Mucosa of descending colon (tissue), 3 donors: ENCODE measurements around the gene TSPAN31. TPM values are rescaled to one million over a fixed set of nuclear protein-coding genes. Genes with fewer than 3 reads are reported as not detected.
A peak's percentile ranks its signal among the peaks of the same experiment; 100 is the strongest.

Experiments used
- ATAC-seq: fragments of 200-7000 bp; cut with Tn5 transposase; one replicate; pipeline ENCODE4 v1.9.1; 2020; ENCODE audit warnings: mild to moderate bottlenecking, moderate library complexity
- DNase-seq, 3 donors: peaks; one replicate each; pipeline ENCODE4 v3.0.0-alpha.2; 2020
- H3K36me3 ChIP-seq: fragments of 200-600 bp; one replicate; pipeline ENCODE4 v1.8.0; 2021; ENCODE audit warnings: low read depth, mild to moderate bottlenecking
- H3K4me1 ChIP-seq: fragments of 200-600 bp; one replicate; pipeline ENCODE4 v1.8.0; 2021; ENCODE audit warnings: low read depth, mild to moderate bottlenecking
- H3K4me3 ChIP-seq: fragments of 200-600 bp; one replicate; pipeline ENCODE4 v1.8.0; 2021; ENCODE audit warnings: mild to moderate bottlenecking
- H3K9me3 ChIP-seq: fragments of 200-600 bp; one replicate; pipeline ENCODE4 v1.8.0; 2021; ENCODE audit warnings: mild to moderate bottlenecking
- intact Hi-C, 2 donors: fragments of 100-400 bp; cut with DNase I in 1 of 2; cut with micrococcal nuclease in 1 of 2; formaldehyde crosslinking; loops; one replicate each; pipeline versions ENCODE4 v1.11.0 to v1.11.1; 2022; cut with DNase I, micrococcal nuclease
- total RNA-seq, 3 donors: library from RNA; stranded (reverse); fragmentation: NEBNext Ultra II Directional in 2 of 3; extraction: Animal tissue kit (Norgen Biotek cat#: 25700) in 2 of 3; gene quantifications; one replicate each; pipeline versions ENCODE4 v1.2.1 to v1.2.4, GENCODE V29; 2021 to 2023
- TF ChIP-seq, protein P1 (sequence below): fragments of 200-600 bp; IDR thresholded peaks from one replicate; pipeline ENCODE4 v1.8.0; 2022; ENCODE audit warnings: antibody characterized with exemption, mild to moderate bottlenecking
- donor health status: DM: no; HTN: no; CAD: no; lungs with moderate emphysema.
- donor health status: DM: no; HTN: no; CAD: no.
- donor health status: DM: no; HTN: yes; CAD: no.

TSPAN31 gene
- total RNA-seq, 3 donors from 2014 or later, result 29.2 to 39.8 (median 30.5) TPM

DNA sequence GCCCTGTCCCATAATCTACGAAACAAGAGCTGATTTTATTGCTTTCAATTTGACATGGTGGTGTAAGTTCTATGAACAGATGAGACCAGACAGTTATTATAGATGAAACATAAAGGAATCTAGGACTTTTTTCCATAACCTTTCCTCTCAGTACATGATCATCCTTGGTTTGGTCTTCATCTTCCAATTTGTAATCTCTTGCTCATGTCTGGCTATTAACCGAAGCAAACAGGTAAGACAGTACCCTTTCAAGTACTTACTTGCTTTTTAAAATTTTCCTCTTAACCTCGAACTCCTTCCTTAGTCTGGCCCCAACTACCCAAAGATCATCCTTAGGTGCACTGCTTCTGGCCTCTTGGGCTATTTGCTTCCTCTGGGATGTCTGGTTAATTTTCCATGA, 1.2 kb downstream of the TSPAN31 start:
- H3K4me1 ChIP-seq, result peaks cover 8% of the 10 kb centered on the region

DNA sequence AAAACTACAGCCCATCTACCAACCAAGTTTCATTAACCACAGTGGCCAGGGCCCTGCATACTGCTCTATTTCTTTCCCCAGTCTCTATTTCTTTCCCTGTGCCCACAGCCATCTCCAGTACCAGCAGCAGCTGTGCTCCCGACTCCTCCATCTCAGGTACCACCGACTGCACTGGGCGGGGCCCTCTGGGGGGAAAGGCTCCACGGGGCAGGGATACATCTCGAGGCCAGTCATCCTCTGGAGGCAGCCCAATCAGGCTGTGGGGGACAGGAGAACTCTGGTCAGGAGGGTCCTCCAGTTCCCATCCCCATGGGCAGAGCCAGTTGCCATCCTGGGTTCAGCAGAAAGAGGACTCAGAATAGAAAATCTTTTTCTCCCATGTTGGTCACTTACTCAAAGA, 4.2 kb downstream of the TSPAN31 start:
- no peak for DNase-seq

More for the DNA sequence above, 1.2 kb downstream of the TSPAN31 start:
- intact Hi-C loops, result no loop called here
- no peaks in the 10 kb centered on the region for H3K36me3 ChIP-seq
- ATAC-seq (no peak), DNase-seq (no peak)
- H3K4me3 ChIP-seq, result no peak overlapping the region
- no peaks in the 10 kb centered on the region for H3K9me3 ChIP-seq
- TF ChIP-seq, protein P1, sequence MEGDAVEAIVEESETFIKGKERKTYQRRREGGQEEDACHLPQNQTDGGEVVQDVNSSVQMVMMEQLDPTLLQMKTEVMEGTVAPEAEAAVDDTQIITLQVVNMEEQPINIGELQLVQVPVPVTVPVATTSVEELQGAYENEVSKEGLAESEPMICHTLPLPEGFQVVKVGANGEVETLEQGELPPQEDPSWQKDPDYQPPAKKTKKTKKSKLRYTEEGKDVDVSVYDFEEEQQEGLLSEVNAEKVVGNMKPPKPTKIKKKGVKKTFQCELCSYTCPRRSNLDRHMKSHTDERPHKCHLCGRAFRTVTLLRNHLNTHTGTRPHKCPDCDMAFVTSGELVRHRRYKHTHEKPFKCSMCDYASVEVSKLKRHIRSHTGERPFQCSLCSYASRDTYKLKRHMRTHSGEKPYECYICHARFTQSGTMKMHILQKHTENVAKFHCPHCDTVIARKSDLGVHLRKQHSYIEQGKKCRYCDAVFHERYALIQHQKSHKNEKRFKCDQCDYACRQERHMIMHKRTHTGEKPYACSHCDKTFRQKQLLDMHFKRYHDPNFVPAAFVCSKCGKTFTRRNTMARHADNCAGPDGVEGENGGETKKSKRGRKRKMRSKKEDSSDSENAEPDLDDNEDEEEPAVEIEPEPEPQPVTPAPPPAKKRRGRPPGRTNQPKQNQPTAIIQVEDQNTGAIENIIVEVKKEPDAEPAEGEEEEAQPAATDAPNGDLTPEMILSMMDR, result no peak

DNA sequence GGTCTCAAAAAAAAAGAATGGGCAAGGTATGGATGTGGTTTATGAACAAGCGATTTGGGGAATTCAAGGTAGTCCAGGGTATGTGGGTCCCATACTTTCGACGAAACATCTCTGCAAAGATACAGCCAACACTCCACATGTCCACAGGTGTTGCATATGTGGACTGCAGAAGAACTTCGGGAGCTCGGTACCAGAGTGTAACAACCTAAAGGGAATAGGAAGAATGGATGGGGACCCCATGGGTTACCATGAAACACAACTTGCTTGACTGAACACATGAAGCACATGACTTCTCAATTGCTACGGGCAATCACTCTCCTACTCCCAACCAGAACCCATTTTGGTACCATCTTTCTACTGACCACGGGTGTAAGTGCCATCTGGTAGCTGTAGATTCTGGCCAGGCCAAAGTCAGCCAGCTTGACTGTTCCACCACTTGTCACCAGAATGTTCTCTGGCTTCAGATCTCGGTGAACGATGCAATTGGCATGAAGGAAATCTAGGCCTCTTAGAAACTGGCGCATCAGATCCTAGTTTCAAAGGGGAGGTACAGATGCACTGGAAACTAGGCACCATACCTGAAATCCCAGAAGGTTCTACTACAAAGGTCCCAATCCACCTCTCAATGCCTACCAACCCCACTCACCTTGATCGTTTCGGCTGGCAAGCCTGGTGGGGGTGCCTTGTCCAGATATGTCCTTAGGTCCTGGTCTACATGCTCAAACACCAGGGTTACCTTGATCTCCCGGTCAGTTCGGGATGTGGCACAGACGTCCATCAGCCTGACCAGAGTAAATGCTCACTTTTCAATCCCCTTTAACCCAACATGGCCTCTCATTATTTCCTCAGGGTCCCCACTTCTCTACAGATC, 6.0 kb downstream of the TSPAN31 start:
- TF ChIP-seq, protein P1, result no peak
- Histone ChIP-seq H3K4me1 (peaks cover 30% of the 10 kb centered on the region), H3K36me3 (no peaks in the 10 kb centered on the region), H3K4me3 (no peak overlapping the region), H3K9me3 (no peaks in the 10 kb centered on the region)
- intact Hi-C loops, result no loop called here
- DNase-seq (no peak), ATAC-seq (no peak)

More for the DNA sequence above, 4.2 kb downstream of the TSPAN31 start:
- TF ChIP-seq, protein P1, result no peak
- Histone ChIP-seq H3K4me3 (no peak overlapping the region), H3K36me3 (no peaks in the 10 kb centered on the region), H3K9me3 (no peaks in the 10 kb centered on the region), H3K4me1 (peaks cover 29% of the 10 kb centered on the region)
- intact Hi-C loops, result no loop called here
- ATAC-seq, result no peak

DNA sequence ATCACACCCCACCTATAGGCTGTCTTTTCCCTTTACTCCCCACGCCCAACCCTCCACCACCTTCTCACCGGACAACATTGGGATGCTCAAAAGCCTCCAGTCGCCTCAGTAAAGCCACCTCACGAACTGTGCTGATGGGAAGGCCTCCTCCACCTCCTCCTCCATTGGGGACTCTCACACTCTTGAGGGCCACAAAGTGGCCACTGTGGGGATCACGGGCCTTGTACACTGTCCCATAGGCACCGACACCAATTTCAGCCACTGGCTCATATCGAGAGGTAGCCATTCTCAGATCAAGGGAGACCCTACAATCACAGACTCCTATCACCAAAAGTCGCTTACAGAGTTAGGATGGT, 6.6 kb downstream of the TSPAN31 start:
- no peaks in the 10 kb centered on the region for H3K36me3 ChIP-seq
- DNase-seq (no peak), ATAC-seq (no peak)
- peak overlapping the region; percentile 45 for H3K4me3 ChIP-seq
- H3K9me3 ChIP-seq, result no peaks in the 10 kb centered on the region
- intact Hi-C loops, result no loop called here
- peaks cover 36% of the 10 kb centered on the region for H3K4me1 ChIP-seq
- TF ChIP-seq, protein P1, result no peak

DNA sequence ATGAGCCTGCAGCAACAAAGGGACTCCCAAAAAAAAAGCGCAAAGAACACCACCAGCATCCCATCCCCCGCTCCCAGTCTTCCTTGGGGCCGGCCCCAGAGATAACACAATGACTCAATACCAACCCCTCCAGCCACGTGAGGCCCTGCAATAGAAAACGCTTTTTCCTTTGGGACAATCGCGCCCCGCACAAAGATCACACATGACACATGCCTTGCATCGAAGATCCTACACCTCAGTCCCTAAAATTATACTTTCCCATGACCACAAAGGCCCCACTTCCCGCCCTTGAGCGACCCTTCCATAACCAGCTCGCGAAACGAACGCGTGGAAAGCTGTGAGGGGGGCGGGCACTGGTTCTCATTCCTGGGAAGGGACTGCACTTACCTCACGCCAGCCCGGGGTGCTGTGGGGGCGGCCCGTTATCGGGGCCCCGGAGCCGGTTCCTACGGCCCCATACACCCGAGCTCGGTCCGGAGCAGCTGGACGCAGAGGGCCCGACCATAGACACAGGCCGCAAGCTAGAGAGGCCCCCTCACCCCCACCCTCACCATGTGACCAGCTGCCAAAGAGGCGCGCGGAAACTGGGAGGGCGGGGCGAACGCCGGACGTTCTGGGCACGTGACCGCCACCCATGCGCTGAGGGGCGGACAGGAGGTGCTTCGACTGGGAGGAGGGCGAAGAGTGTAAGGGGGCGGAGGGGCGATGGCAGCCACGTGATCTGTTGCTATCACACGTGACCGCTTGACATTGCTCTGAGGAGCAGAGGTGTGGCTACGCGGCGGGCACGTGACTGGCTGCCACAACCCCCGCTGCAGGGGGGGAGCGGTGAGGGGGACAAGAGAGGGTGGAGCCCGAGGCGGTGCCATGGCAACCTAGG, 7.2 kb downstream of the TSPAN31 start, which contains the start of gene CDK4:
Gene CDK4 (minus strand): TSS at position 523 of the 880 bp plus-strand sequence. CDS start 593 bp downstream, outside the sequence.
- DNase-seq (peak; percentile 98 to 100 (median 99)), ATAC-seq (peak; percentile 81)
- Histone ChIP-seq H3K9me3 (no peaks in the 10 kb centered on the region), H3K36me3 (no peaks in the 10 kb centered on the region), H3K4me3 (peak within 1 kb of the TSS; percentile 45), H3K4me1 (peaks cover 42% of the 10 kb centered on the region)
- TF ChIP-seq, protein P1, result no peak
- intact Hi-C loops, result no loop called here
